HG03025 (cell line): ENCODE data around the gene SHMT1.
"Not testable (repeated sequence)": the region's sequence is repeated elsewhere in the genome, so short reads cannot be mapped to it uniquely, and the experiment has no call there.

ENCODE experiments used
- ATAC-seq: cut with Tn5 transposase; IDR thresholded peaks from one replicate; pipeline ENCODE4 v1.9.1; 2021; ENCODE audit warnings: mild to moderate bottlenecking, moderate library complexity; ENCODE audit not compliant: unreplicated experiment, low FRiP score

The SHMT1 gene

DNA sequence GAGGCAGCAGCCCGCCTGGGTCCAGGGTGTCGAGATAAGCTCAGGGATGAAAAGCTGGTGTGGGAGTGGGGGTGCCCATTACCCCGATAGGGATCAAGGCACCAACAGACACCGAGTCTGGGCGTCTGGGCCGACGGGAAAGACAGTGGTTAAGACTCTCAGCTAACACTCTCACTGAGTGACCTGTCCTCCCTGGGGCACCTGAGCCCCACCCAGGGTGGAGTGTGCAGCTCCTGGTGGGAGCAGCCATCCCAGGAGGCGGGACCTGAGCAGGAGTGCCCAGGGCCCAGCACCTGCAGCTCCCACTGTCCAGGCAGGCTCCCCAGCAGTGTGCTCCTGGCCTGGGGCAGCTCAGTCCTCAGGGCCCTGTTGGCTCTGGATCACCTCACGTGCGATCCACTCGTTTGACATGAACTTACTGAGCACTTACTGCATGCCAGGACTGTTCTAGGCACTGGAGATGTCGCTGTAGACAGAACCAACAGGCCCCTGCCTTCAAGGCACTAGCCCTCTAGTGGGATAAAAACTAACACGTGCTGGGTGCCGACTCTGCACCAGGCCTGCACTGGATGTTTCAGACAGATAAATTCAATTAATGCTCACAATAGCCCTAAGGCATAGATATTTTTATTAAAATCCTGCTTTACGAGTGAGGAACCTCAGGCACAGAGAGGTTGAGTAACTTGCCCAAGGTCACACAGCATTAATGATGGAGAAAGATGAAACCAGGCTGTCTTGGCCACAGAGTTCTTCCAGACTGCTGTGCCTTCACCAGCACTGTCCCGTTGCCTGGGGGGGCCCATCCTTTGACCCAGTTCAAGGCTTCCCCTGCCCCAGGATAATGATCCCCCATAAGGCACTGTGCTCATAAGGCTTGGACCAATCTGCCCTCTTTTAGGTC is 16.1 kb upstream of the SHMT1 start:
- no peak for ATAC-seq

DNA sequence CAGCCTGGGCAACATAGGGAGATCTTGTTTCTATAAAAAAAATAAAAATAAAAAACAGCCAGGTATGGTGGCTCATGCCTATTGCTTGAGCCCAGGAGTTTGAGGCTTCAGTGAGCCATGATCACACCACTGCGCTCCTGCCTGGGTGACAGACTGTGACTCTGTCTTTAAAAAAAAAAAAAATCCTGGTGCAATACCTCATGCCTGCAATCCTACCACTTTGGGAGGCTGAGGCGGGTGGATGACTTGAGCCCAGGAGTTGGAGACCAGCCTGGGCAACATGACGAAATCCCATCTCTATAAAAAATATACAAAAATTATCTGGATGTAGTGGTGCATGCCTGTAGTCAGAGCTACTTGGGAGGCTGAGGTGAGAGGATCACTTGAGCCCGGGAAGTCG is 15.3 kb upstream of the SHMT1 start:
- not testable (repeated sequence) for ATAC-seq

DNA sequence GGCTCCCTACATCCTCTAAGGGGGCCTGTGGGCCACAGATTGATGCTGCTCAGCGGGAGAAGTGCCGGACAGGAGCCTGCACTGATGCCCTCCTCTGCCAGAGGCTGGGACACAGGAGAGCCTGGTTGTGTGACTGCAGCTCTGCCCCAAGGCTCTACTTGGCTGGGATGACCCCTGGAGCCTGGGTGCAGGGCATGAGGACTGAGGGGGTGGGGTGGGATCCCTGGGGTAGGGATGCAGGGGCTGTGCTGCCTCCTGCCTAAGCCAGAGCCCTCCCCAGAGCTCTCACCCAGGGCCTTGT is 14.8 kb upstream of the SHMT1 start:
- no peak for ATAC-seq

- no peak for ATAC-seq
These were observed 14.3 kb upstream of the SHMT1 start, which contains the start of gene EVPLL for GRCh38 chr17:18377437-18378204. EVPLL (plus strand) TSS chr17:18377778; CDS start chr17:18380938, 3,160 bp downstream.

- no peak for ATAC-seq
These were observed 10.9 kb upstream of the SHMT1 start for GRCh38 chr17:18374216-18374615.

DNA sequence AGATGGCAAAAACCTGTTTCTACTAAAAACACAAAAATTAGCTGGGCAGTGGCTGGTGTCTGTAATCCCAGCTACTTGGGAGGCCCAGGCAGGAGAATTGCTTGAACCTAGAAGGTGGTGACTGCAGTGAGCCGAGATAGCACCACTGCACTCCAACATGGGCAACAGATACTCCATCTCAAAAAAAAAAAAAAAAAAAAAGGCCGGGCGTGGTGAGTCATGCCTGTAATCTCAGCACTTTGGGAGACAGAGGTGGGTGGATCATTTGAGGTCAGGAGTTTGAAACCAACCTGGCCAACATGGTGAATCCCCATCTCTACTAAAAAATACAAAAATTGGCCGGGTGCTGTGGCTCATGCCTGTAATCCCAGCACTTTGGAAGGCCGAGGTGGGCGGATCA is 9.8 kb upstream of the SHMT1 start:
- not testable (repeated sequence) for ATAC-seq

- no peak for ATAC-seq
These were observed 8.1 kb upstream of the SHMT1 start for GRCh38 chr17:18371455-18371854.

GRCh38 chr17:18370761-18371160 is 7.4 kb upstream of the SHMT1 start:
- no peak for ATAC-seq

DNA sequence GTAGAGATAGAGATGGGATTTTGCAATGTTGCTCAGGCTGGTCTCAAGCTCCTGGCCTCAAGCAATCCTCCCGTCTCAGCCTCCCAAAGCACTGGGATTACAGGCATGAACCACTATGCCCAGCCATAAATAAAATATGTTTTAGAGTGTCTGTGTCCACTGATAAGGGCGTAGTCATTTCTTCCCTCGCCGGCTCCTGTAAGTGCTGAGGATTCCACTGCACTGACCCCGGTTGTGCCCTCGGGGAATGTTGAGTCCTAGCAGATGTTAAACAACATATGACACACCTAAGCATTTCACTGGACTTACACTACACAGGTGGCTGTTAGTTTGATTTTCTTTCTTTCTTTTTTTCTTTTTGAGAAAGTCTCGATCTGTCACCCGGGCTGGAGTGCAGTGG is 5.6 kb upstream of the SHMT1 start:
- ATAC-seq: no peak

GRCh38 chr17:18364166-18364565 is 816 bp upstream of the SHMT1 start:
- ATAC-seq: no peak

DNA sequence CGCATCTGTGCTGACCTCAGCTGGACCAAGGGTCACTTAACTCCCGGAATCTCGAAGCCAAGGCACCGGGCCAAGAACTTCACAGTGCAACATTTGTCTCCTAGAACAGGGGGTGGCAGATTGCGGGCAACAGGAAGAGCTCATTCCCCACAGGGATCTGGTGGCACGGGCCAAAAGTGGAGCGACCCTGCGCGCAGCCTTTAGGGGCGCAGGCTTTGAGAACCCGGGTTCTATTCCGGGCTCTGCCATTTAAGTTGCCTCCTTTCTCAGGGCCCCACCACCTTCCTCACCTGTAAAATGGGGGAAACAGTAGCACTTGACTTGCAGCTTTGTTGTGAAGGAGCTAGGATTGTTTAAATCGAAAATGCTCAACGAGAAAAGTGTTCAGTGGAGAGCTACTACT is 651 bp downstream of the SHMT1 start:
- no peak for ATAC-seq

- ATAC-seq: no peak
These were observed 1.3 kb downstream of the SHMT1 start for GRCh38 chr17:18361837-18362697.

DNA sequence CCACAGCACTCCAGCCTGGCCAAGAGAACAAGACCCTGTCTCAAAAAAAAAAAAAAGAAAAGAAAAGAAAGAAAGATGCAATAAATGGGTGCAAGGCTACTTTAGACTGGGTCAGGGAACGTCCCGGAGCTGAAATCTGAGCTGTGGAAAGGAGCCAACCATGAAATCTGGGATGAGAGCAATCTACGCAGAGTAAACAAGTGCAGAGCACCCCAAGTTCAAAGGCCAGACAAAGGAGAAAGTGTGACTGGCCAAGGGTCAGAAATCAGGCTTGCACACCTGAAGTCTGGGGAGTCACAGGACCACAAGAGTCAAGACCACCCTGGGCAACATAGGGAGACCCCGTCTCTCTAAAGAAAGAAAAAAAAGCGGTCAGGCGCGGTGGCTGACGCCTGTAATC is 2.8 kb downstream of the SHMT1 start:
- no peak for ATAC-seq

DNA sequence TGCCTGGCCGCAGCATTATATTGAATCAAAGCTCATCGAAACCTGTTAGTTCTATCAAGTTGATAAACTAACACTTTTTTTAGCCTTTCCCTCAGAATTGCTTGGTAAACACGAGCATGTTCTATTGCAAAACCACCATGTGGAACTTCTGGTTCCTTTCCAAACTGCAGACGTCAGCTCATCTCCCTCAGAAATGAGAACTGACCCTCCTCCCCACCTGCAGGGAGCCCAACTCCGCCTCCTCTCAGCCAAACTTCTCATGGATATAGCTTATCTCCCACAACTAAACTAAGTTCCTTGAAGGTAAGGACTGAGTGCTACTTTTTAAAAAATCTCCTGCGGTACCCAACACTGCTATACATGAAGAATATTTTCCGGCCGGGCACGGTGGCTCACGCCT is 6.7 kb downstream of the SHMT1 start:
- ATAC-seq: no peak

GRCh38 chr17:18353541-18353940 is 9.8 kb downstream of the SHMT1 start:
- ATAC-seq: no peak

DNA sequence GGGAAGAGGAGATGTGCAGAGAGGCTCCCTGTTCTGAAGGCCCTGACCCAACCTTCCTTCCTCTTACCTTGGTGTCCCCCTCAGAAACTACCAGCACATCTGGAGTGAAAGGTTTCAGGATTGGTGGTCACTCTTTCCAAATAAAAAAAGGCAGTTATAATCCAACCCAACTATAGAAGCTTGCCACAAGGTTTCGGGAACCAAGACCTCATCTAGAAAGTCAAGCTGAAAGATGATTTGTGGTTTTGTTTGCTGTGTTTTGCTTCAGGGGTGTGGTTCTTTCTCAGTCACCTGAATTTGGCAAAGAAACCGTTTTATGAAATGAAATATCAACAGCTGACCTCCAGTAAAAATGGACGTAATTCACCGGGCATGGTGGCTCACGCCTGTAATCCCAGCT is 19.3 kb downstream of the SHMT1 start:
- ATAC-seq: no peak

DNA sequence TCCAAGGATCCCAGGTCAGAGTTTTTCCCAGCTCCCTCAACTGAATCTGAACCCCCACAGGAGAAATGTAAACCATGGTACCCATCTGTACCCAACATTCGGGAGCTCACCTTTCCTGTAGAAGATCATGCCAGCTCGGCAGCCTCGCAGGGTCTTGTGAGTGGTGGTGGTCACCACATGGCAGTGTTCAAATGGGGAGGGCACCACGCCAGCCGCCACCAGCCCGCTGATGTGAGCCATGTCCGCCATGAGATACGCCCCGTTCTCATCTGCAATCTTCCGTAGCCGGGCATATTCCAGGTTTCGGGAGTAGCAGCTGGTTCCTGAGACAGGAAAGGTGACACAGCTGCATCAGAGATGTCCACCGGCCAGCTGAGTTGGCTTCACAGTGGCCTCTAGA is 23.4 kb downstream of the SHMT1 start:
- no peak for ATAC-seq

DNA sequence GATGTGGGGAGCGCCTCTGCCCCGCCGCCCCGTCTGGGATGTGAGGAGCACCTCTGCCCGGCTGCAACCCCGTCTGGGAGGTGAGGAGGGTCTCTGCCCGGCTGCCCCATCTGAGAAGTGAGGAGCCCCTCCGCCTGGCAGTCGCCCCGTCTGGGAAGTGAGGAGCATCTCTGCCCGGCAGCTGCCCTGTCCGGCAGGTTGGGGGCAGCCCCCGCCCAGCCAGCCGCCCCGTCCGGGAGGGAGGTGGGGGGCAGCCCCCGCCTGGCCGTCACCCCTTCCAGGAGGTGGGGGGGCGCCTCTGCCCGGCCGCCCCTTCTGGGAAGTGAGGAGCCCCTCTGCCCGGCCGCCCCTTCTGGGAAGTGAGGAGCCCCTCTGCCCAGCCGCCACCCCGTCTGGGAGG is 25.2 kb downstream of the SHMT1 start:
- not testable (repeated sequence) for ATAC-seq

DNA sequence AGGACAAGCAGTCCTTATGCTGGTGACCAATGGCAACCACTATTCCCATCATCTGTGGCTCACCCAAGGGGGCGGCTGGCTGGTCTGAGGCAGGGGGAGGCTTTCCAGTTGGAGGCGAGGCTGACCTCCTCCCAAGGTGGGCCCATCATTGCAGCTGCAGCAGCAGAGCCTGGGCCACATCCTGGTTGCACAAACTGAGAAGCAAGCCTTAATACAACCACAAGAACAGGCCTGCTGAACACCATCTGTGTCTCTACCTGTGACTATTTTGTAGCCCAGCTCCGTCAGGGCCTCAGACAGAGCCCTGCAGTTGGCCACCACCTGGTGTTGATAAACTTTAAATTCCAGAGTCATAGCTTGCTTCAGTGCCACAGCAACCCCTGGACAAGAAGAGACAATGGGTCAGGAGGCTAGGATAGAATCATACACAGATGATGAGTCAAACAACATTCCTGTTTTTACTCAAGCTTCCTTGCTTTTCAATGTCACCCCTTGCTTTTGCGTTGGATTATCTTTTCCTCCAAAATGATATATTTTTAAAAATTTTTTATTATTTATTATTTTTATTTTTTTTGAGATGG is 30.4 kb downstream of the SHMT1 start:
- no peak for ATAC-seq

DNA sequence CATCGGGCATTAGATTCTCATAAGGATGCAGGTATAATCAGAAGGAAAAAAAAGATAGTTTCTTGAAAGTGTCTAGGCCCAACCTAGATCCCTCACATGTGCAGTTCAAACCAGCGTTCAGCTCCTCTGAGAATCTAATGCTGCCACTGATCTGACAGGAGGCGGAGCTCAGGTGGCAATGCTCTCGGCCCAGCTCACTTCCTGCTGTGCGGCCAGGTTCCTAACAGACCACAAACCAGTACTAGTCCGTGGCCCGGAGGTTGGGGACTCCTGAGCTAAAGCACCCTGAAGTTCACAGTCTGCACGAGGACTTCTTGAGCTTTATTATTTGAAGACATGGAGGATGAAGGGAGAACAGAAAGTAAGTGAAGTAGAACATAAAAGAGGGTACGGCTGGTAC is 31.5 kb downstream of the SHMT1 start:
- no peak for ATAC-seq
